GM18907 (cell line): ENCODE data around the gene DNAH11.
"Not testable (repeated sequence)": the region's sequence is repeated elsewhere in the genome, so short reads cannot be mapped to it uniquely, and the experiment has no call there.

Source experiments
- ATAC-seq: cut with Tn5 transposase; IDR thresholded peaks from one replicate; pipeline ENCODE4 v1.9.1; 2021; ENCODE audit warnings: mild to moderate bottlenecking, moderate library complexity; ENCODE audit not compliant: unreplicated experiment

Gene DNAH11

GRCh38 chr7:21918216-21918615 is 375.4 kb downstream of the DNAH11 start:
- no peak for ATAC-seq

- no peak for ATAC-seq
Observed at GRCh38 chr7:21920936-21921335, 378.1 kb downstream of the DNAH11 start.

GRCh38 chr7:21922605-21923004 is 379.8 kb downstream of the DNAH11 start:
- ATAC-seq = no peak

- ATAC-seq = no peak
Observed at GRCh38 chr7:21923658-21924057, 380.8 kb downstream of the DNAH11 start.

GRCh38 chr7:21926448-21926847 is 383.6 kb downstream of the DNAH11 start:
- no peak for ATAC-seq

GRCh38 chr7:21927693-21928092 is 384.9 kb downstream of the DNAH11 start:
- ATAC-seq = no peak

- ATAC-seq = not testable (repeated sequence)
Observed at GRCh38 chr7:21933293-21933692, 390.5 kb downstream of the DNAH11 start.

- no peak for ATAC-seq
Observed at GRCh38 chr7:21934808-21935207, 392.0 kb downstream of the DNAH11 start.

GRCh38 chr7:21938463-21938862 is 395.6 kb downstream of the DNAH11 start:
- ATAC-seq = no peak

- ATAC-seq = peak; percentile 77
Observed at GRCh38 chr7:21939136-21939857, 396.5 kb downstream of the DNAH11 start.

GRCh38 chr7:21939858-21940372 is 397.1 kb downstream of the DNAH11 start:
- ATAC-seq = no peak

GRCh38 chr7:21941611-21942141 is 398.8 kb downstream of the DNAH11 start:
- no peak for ATAC-seq

GRCh38 chr7:21942955-21943354 is 400.1 kb downstream of the DNAH11 start:
- ATAC-seq = no peak

GRCh38 chr7:21943436-21943835 is 400.6 kb downstream of the DNAH11 start:
- no peak for ATAC-seq

GRCh38 chr7:21944616-21945453 is 402.0 kb downstream of the DNAH11 start:
- ATAC-seq = no peak

- ATAC-seq = peak; percentile 92
Observed at GRCh38 chr7:21945454-21946221, 402.8 kb downstream of the DNAH11 start, which contains the start of gene CDCA7L. TSS of gene CDCA7L (minus strand) at chr7:21945899. CDS start at chr7:21945804, 95 bp downstream.

GRCh38 chr7:21946222-21946709 is 403.4 kb downstream of the DNAH11 start:
- no peak for ATAC-seq

GRCh38 chr7:21947056-21947455 is 404.2 kb downstream of the DNAH11 start:
- ATAC-seq = no peak

GRCh38 chr7:21947946-21948345 is 405.1 kb downstream of the DNAH11 start:
- no peak for ATAC-seq

GRCh38 chr7:21948364-21948763 is 405.5 kb downstream of the DNAH11 start:
- no peak for ATAC-seq
